Activated T-cell treated with anti-CD3 and anti-CD28 coated beads for 24 hours (primary cell): ENCODE measurements around the gene DOCK3.
"Not testable (repeated sequence)": the region's sequence is repeated elsewhere in the genome, so short reads cannot be mapped to it uniquely, and the experiment has no call there.

Experiments
- DNase-seq: peaks from one replicate; pipeline ENCODE4 v3.0.0-alpha.2; 2020; ENCODE audit warnings: low read depth

DOCK3 gene

GRCh38 chr3:51224283-51224682, 549.6 kb downstream of the DOCK3 start:
- DNase-seq, result no peak

GRCh38 chr3:51224843-51225242, 550.1 kb downstream of the DOCK3 start:
- no peak for DNase-seq

DNA sequence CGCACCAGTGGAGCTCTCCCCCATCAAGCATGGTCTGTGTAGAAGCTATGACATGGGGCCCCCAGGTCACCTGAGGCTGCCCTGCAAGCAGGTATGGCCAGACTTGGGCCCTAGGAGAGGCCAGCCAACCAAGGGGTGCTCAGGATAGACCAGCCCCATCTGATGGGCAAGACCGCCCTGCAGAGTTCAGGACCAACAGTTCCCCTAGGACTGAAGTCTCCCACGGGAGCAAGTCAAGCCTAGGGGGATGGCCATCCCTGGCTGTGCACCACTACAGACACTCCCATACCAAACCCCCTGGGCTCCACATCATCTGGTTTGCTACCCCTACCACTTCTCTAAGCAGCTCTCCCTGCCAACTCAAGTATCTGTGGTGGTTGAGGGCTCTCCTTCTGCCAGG, 568.2 kb downstream of the DOCK3 start:
- DNase-seq, result no peak

- no peak for DNase-seq
Measured at GRCh38 chr3:51243924-51244323, 569.2 kb downstream of the DOCK3 start.

- no peak for DNase-seq
Measured at GRCh38 chr3:51245867-51246266, 571.1 kb downstream of the DOCK3 start.

DNA sequence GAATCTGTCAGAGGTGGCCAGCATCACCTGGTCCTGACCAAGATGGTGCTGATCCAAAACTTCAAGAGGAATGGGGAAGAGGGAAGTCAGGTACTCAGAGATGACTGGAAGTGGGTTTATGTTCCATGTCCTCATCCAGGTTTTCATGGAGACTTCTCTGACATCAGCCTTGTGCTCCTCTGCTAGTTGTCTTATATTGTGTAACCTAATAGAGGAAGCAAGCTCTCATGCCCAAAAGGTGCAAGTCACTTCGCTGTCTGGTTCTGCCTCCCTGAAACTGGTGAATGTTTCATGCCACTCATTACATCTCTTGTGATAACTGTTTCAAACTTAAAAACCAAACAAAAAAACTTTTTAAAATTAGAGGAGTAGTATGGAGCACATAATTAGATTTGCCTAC, 583.1 kb downstream of the DOCK3 start:
- no peak for DNase-seq

DNA sequence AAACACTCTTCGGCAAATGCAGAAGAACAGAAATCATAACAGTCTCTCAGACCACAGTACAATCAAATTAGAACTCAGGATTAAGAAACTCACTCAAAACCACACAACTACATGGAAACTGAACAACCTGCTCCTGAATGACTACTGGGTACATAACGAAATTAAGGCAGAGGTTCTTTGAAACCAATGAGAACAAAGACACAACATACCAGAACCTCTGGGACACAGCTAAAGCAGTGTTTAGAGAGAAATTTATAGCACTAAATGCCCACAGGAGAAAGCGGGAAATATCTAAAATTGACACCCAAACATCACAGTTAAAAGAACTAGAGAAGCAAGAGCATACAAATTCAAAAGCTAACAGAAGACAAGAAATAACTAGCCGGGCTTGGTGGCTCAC, 589.4 kb downstream of the DOCK3 start:
- DNase-seq, result not testable (repeated sequence)

DNA sequence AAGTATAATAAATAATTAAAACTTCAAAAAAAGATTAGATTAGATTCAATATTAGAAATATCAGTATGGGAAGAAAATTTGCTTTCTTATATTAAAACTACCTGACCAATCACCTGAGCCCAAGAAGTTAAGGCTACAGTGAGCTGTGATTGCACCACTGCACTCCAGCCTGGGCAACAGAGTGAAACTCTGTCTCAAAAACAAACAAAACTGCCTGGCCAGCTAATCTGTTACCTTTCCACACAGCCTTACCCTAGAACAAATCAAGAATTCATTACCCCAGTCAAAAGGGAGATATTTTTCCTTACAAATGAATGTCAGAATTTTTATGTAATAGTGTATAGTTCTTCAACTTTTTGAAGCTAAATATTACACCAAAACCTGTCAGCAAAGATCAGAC, 593.4 kb downstream of the DOCK3 start:
- DNase-seq, result no peak

GRCh38 chr3:51269466-51269865, 594.7 kb downstream of the DOCK3 start:
- DNase-seq, result no peak

GRCh38 chr3:51270559-51270958, 595.8 kb downstream of the DOCK3 start:
- DNase-seq, result no peak

DNA sequence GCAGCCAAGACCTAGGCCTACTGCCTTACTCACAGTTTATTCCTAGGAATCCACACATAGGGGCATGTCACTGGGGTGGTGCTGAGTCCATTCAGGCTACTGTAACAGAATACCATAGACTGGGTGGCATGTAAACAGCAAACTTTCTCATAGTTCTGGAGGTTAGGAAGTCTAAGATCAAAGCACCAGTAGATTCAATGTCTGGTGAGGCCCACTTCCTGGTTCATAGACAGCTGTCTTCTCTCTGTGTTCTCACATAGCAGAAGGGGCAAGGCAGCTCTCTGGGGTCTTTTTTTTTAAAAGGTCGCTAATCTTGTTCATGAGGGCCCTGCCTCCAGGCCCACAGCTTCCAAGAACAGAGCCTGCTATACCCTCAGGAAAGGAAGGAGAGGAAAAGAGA, 596.4 kb downstream of the DOCK3 start:
- no peak for DNase-seq

DNA sequence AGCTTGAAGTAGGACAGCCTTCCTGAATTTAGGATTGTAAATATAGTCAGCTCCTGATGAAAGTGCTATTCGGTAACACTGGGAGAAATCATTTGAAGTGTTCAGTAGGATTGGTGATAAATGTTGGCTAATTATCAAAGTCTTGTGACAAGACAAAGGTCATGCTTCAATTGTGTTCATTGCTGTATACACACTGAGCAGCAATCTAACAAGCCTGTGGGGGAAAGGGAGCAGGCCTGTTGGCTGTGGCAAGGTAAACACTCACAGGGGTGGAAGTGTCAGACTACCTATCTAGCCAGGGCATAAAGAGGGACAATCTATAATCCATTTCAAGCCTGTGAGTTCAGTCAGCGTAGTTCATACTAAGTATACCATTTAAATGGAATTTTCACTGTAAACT, 599.3 kb downstream of the DOCK3 start:
- no peak for DNase-seq

DNA sequence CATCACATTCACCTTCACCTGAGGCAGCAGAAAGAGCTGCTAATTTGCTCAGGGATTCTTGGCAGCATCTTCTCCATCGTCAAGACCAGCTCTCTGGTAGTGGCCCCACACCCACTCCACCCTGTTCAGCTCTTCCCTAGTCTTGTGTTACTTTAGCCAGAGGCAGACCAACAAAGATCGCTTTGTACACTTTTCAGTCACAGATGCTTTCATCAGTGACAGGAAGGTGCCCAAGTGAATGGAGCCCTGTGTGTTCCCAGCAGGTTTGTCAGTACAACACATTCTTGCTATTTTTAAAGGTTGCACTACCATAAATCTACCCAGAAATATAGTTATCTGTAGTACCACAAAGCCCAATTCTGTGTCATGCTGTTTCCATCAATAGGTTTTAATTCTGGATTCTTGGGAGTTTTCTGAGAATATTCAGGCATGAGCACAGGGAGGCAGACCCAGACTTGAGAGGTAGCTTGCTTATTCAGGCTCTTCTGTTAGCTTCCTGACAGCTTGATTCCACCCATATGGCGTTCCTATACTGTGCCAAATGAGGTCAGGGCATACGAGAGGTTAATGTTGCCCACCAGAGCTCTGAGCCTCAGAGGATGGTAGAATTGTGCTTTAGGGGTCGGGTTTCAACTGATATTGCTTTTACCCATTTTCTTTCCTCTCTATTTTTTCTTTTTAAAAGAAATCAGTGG, 600.5 kb downstream of the DOCK3 start:
- no peak for DNase-seq

DNA sequence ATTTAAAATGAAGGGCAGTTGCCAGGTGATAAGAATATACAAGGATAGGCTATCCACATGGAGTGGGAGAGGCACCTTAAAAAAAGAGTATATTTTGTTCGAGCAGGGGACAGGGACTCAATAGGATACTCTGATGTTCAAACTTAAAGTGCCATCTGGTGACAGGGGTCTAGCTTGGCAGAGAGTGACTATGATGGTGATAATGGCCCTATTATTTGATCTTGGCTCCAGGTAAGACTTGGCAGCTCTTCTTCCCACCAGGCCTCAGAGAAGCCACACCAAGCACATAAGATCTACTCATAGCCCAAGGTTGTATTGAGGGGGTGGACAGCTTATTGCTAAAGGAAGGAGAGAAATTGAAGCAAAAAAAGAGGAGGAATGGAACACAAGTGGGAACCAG, 601.3 kb downstream of the DOCK3 start:
- DNase-seq, result no peak

DNA sequence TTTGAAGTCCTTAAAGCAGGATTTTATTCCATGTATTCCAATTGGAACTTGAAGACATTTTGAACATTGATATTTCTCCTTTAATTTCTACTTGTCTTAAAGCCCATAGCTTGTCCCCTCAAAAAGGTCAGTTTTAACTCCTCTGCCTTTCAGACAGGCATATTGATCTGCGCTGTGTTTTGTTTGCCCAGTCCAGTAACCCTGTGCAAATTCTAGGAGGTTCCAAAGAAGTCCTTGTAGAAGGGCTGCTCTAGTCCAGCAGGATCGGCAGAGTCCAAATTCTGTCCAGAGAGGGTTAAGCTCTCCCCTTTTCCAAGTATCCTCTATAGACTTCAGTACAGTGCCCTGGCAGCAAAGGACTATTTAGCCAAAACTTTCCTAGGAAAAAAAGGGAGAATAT, 604.7 kb downstream of the DOCK3 start:
- DNase-seq, result no peak

- DNase-seq, result no peak
Measured at GRCh38 chr3:51280176-51280575, 605.4 kb downstream of the DOCK3 start.

GRCh38 chr3:51282931-51283330, 608.2 kb downstream of the DOCK3 start:
- no peak for DNase-seq

DNA sequence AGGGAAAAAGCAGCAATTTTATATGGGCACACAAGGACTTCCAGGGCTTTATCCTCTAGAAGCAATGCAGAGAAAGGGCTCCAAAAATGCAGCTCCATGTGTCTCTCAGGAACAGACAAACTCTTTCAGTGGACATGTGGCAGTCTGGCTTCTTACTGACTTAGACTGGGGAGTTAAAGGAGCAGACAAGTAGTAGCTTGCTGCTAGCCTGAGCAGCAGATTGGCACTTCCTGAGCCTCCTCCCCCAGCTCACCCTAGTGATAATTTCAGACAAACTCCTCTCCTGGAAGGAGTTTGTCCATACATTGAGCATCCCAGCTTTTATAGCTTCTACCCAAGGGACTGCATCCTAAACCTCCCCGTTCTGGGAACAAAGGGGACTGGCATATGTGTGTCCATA, 608.7 kb downstream of the DOCK3 start:
- no peak for DNase-seq

GRCh38 chr3:51295625-51296024, 620.9 kb downstream of the DOCK3 start:
- DNase-seq, result no peak

DNA sequence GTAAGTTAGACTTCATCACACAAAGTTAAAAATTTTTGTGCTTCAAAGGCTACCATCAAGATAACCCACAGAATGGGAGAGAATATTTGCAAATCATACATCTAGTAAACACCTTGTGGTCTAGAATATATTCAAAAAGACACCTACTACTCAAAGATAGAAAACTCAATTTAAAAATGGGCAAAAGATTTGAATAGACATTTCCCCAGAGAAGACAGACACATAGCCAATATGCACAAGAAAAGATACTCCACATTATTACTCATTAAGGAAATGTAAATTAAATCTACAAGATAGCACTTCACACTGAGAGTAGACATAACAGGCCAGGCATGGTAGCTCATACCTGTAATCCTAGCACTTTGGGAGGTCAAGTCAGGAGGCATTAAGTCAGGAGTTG, 622.6 kb downstream of the DOCK3 start:
- no peak for DNase-seq

GRCh38 chr3:51304230-51304629, 629.5 kb downstream of the DOCK3 start:
- no peak for DNase-seq

GRCh38 chr3:51306093-51306492, 631.4 kb downstream of the DOCK3 start:
- no peak for DNase-seq

GRCh38 chr3:51307458-51307857, 632.7 kb downstream of the DOCK3 start:
- no peak for DNase-seq

- DNase-seq, result not testable (repeated sequence)
Measured at GRCh38 chr3:51307945-51308607, 633.3 kb downstream of the DOCK3 start.
